HK-2 (cell line): ENCODE results near the gene SLC16A12.

Source experiments
- DNase-seq: peaks from one replicate; pipeline ENCODE4 v3.0.0-alpha.2; 2018; ENCODE audit not compliant: unreplicated experiment

SLC16A12 gene

DNA sequence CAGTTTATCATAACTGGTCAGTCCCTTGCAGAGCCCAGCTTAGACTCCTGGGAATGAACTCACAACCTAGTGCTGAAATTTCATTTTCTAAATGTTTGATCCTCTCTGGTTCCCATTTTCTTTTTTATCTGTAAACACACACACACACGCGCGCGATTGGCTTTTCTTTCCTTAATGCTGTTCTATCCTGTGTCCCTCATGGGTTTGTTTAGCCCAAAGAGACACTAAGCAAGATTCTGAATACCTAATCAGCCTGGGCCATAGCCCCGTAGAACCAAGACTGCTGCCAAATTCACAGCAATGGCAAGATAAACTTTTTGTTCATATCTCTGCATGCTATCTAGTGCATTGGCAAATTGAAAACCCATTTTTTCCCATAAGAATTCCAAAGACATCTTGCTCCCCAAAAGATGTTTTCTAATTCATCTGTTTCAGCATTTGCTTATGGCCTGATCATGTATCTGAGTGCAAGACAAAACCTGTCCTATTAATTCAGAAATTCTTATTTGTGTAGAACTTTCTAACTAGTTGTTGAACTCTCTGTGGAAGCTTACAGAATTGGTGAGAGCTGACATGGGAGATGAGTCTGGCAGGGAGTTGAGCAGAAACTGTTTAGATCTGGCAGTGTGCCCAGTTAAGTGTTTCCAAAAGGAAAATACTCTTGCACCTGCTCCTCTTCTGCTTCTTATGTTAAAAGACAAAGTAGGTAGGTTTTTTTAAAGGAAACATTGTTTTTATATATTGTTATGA lies 144.7 kb downstream of the SLC16A12 start:
- no peak for DNase-seq

DNA sequence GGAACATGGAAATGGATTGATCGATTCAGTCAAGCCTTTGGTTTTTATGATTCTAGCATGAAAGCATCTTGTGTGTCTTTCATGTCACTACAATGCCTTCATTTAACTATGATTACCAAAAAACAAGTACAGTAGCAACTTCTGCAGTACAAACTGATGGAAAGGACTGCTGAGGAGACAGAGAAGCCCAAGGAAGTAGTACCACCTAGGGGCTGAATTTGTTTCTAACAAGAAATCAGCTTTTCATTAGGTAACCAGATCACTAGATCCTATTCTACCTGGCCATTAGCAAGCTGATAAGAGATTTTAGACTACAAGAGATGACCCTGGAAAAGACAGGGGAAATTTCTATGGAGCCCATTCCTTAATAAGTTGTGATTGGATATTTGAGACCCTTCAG lies 146.1 kb downstream of the SLC16A12 start:
- DNase-seq, result no peak

DNA sequence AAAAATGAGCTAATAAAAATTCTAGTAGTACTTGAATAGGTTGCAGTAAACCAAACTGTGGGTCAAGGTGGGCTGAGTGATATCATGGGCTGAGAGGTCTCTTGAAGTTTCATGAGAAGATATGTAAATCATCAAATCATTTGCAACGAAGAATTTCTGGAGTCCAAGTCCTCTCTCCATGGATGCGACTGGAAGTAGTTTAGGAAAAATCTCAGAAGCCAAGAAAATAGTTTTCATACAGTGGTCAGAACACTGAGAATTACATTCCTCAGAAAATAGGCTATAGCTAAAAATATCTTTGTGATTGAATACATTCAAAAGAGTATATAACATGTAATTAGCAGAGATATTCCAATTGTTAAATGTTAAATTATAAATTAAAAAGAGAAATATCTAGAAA lies 146.6 kb downstream of the SLC16A12 start:
- DNase-seq, result no peak

DNA sequence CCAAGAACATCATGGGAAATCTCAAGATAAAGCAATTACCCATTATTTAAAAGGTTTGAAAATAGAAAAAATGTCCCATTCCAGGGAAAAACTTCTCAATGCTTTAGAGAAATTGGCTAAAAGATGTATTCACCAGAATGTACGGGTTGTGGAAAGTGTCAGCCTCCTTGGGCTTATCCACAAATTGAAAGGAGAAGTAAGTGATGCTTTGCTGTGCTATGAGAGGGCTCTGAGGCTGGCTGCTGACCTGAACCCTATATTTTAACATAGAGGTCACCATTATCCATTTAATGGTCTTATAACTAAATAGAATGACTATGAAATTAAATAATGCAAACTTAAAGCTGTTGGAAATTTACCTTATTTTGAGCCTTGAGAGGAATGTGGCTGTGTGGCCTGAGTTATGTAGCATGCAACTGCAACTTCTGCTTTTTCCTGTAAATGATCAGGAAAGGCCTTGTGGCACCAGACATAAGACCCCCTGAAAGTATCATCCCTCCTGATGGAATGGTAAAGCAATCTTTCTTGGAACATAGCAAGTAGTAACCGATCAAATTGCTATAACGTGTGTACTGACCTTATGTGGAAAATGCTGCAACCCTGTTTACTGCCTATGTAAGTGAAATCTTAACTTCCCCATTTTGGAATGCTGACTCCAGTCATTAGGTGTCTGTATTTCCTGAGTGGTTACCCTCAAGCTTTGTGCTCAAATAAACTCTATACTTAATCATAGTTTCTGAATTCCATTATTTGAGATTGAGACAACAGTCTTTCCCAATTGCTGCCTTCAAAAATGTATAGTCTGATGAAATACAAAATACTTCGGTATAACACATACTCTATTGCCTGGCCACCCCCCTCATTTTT lies 150.7 kb downstream of the SLC16A12 start:
- DNase-seq, result no peak

DNA sequence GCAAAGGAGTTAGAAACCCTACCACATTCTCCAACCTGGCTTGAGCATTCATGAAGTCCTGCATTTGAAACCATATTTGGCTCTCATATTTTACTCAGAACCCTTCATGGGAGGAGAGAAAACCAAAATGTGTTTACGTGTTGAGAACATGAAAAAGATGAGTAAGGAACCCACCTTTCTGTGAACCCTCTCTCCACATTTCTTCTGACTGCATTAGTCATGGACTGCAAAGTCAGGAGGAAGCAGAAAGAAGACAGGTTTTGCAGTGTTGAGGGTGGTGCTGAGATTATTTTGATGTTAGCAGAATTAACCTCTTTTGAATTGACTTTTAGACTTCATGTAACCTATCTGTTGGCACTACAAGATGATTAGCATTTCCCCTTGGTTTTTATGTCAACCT lies 152.6 kb downstream of the SLC16A12 start:
- DNase-seq, result no peak
